ENCODE data around the gene DNAAF1. TPM values are rescaled to one million over a fixed set of nuclear protein-coding genes. Genes with fewer than 3 reads are reported as not detected.

Gene DNAAF1
- total and polyA plus RNA-seq, 2 experiments from 2014 or later = 0.42 TPM

- no peak overlapping the region for H3K4me3 Mint-ChIP-seq
Measured at GRCh38 chr16:84178892-84179611, 33.9 kb downstream of the DNAAF1 start.

GRCh38 chr16:84179612-84180320 is 34.7 kb downstream of the DNAAF1 start:
- ATAC-seq (no peak), DNase-seq (ENCODE audit: low spot score) (no peak)
- Mint-ChIP-seq H3K4me1 (0 out of 3 replicates have a peak, but pooled peaks cover under 1% of the 10 kb centered on the region), H3K36me3 (ENCODE audit: low read depth) (peaks cover 42% of the 10 kb centered on the region), H3K4me3 (no peak overlapping the region), H3K27me3 (ENCODE audit: insufficient read depth, low read depth, poor library complexity) (peaks cover 11% of the 10 kb centered on the region), H3K9me3 (no peaks in the 10 kb centered on the region), H3K27ac (no peak overlapping the region)
- Histone ChIP-seq H3F3A (replicated peaks; ENCODE audit: low read depth) (no peaks in the 10 kb centered on the region), H3K79me2 (replicated peaks; ENCODE audit: insufficient read depth) (peaks cover 11% of the 10 kb centered on the region), H3K4me2 (no peak overlapping the region), H2AFZ (no peak overlapping the region), H3K27me3 (ENCODE audit: insufficient read depth) (no peaks in the 10 kb centered on the region), H4K20me1 (replicated peaks; ENCODE audit: insufficient read depth) (no peaks in the 10 kb centered on the region), H3K36me3 (ENCODE audit: insufficient read depth) (no peaks in the 10 kb centered on the region; the same call in 1 of the 2 replicates), H3K4me1 (ENCODE audit: insufficient read depth) (no peaks in the 10 kb centered on the region), H3K4me3 (no peak overlapping the region), H3K27ac (ENCODE audit: low read depth) (no peak overlapping the region), H3K9me2 (ENCODE audit: insufficient read depth) (no peaks in the 10 kb centered on the region)
- TF ChIP-seq CREB1 (CRISPR knock-in tag; IDR thresholded peaks at IDR 0.05; ENCODE audit: low read depth) = no peak
- no peak for TF ChIP-seq ZNF114 (CRISPR knock-in tag; IDR thresholded peaks at IDR 0.05)
- no peak for TF ChIP-seq CTCF (conservative IDR thresholded peaks at IDR 0.05; ENCODE audit: low read depth in 2 of 2)
- no peak for TF ChIP-seq ZNF331 (CRISPR knock-in tag; IDR thresholded peaks at IDR 0.05; ENCODE audit: low read depth)
- TF ChIP-seq REST (IDR thresholded peaks at IDR 0.05; ENCODE audit: unreplicated experiment) = no peak
- TF ChIP-seq NANOG (IDR thresholded peaks at IDR 0.05; ENCODE audit: borderline replicate concordance) = no peak
- no peak for TF ChIP-seq JUNB (IDR thresholded peaks at IDR 0.05; ENCODE audit: unreplicated experiment)
- TF ChIP-seq POLR2AphosphoS5 (IDR thresholded peaks at IDR 0.05; ENCODE audit: low read depth) = no peak
- TF ChIP-seq EZH2 (IDR thresholded peaks at IDR 0.05; ENCODE audit: low read depth, unreplicated experiment) = no peak

More at GRCh38 chr16:84178892-84179611, 33.9 kb downstream of the DNAAF1 start:
- Mint-ChIP-seq H3K36me3 (ENCODE audit: low read depth) (peaks cover 36% of the 10 kb centered on the region), H3K27me3 (ENCODE audit: insufficient read depth, low read depth, poor library complexity) (peaks cover 11% of the 10 kb centered on the region), H3K27ac (no peak overlapping the region), H3K4me1 (no peaks in the 10 kb centered on the region), H3K9me3 (no peaks in the 10 kb centered on the region)
- no peak for DNase-seq (ENCODE audit: low spot score)
- no peaks in the 10 kb centered on the region for H3K9me2 ChIP-seq (ENCODE audit: insufficient read depth)
- no peak for TF ChIP-seq REST (IDR thresholded peaks at IDR 0.05; ENCODE audit: unreplicated experiment)
- TF ChIP-seq EZH2 (IDR thresholded peaks at IDR 0.05; ENCODE audit: low read depth, unreplicated experiment) = no peak
- H3K4me1 ChIP-seq (ENCODE audit: insufficient read depth) = no peaks in the 10 kb centered on the region
- H4K20me1 ChIP-seq (replicated peaks; ENCODE audit: insufficient read depth) = no peaks in the 10 kb centered on the region
- no peaks in the 10 kb centered on the region for H3K27me3 ChIP-seq (ENCODE audit: insufficient read depth)
- H3K4me3 ChIP-seq = no peak overlapping the region
- H3K79me2 ChIP-seq (replicated peaks; ENCODE audit: insufficient read depth) = peaks cover 4% of the 10 kb centered on the region; the same call in 1 of the 2 replicates
- ATAC-seq = no peak
- no peak overlapping the region for H3K4me2 ChIP-seq
- no peak overlapping the region for H3K27ac ChIP-seq (ENCODE audit: low read depth)
- no peaks in the 10 kb centered on the region for H3F3A ChIP-seq (replicated peaks; ENCODE audit: low read depth)
- H3K36me3 ChIP-seq (ENCODE audit: insufficient read depth) = no peaks in the 10 kb centered on the region; the same call in 1 of the 2 replicates
- no peak overlapping the region for H2AFZ ChIP-seq
